H1 (cell line): ENCODE measurements around the gene SNRPA1.

Experiments
- ATF3 ChIP-seq: IDR thresholded peaks from 2 replicates; pipeline ENCODE4 v1.6.1; 2011; ENCODE audit warnings: low read depth, mild to moderate bottlenecking, low read length; ENCODE audit not compliant: insufficient read depth
- CTCF ChIP-seq, 3 experiments: IDR thresholded peaks; 1 replicate in 2 of 3; 2 replicates in 1 of 3; pipeline versions ENCODE4 v1.5.1 to v1.6.1; 2011; ENCODE audit warnings: low read length in 3 of 3, mild to moderate bottlenecking in 3 of 3, inconsistent platforms in 2 of 3, low read depth in 1 of 3, moderate library complexity in 1 of 3; ENCODE audit not compliant: insufficient read depth in 1 of 3; ENCODE audit errors: control extremely low read depth in 1 of 3
- GABPA ChIP-seq: IDR thresholded peaks from 2 replicates; pipeline ENCODE4 v1.6.1; 2011; ENCODE audit warnings: mild to moderate bottlenecking, low read length, moderate library complexity, borderline replicate concordance; ENCODE audit not compliant: insufficient read depth

- TF ChIP-seq CTCF (IDR thresholded peaks at IDR 0.05; ENCODE audit: control extremely low read depth in 1 of 3, insufficient read depth in 1 of 3, low read depth in 1 of 3, low read length in 3 of 3) (no peak), GABPA (no peak), ATF3 (no peak)
Observed at GRCh38 chr15:101313041-101313761, 18.2 kb upstream of the SNRPA1 start.
